HL-60 (cell line): ENCODE measurements around the gene CIP2A.

Source experiments
- REST ChIP-seq: IDR thresholded peaks from 2 replicates; pipeline ENCODE4 v1.6.1; 2012; ENCODE audit warnings: low read depth; ENCODE audit not compliant: insufficient replicate concordance
- TF ChIP-seq, protein P1 (sequence below): IDR thresholded peaks from one replicate; pipeline ENCODE4 v1.5.1; 2011; ENCODE audit warnings: low read length, control low read depth, inconsistent platforms; ENCODE audit not compliant: insufficient read depth

DNA sequence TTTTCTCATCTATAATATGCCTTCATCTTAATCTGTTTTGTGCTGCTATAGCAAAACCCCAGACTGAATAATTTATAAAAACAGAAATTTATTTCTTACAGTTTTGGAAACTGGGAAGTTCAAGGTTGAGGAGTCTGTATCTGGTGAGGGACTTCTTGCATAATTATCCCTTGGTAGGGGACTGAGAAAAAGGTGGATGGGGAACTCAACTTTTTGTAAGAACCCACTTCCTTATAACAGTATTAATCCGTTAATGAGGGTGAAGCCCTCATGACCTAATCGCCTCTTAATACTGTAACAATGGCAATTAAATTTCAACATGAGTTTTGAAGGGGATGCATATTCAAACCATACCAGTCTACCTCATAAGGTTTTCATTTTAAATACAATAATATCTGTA lies 61.4 kb downstream of the CIP2A start:
- no peak for TF ChIP-seq REST
- TF ChIP-seq, protein P1, sequence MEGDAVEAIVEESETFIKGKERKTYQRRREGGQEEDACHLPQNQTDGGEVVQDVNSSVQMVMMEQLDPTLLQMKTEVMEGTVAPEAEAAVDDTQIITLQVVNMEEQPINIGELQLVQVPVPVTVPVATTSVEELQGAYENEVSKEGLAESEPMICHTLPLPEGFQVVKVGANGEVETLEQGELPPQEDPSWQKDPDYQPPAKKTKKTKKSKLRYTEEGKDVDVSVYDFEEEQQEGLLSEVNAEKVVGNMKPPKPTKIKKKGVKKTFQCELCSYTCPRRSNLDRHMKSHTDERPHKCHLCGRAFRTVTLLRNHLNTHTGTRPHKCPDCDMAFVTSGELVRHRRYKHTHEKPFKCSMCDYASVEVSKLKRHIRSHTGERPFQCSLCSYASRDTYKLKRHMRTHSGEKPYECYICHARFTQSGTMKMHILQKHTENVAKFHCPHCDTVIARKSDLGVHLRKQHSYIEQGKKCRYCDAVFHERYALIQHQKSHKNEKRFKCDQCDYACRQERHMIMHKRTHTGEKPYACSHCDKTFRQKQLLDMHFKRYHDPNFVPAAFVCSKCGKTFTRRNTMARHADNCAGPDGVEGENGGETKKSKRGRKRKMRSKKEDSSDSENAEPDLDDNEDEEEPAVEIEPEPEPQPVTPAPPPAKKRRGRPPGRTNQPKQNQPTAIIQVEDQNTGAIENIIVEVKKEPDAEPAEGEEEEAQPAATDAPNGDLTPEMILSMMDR: no peak
